ENCODE data around the gene HPS3.

Gene HPS3

DNA sequence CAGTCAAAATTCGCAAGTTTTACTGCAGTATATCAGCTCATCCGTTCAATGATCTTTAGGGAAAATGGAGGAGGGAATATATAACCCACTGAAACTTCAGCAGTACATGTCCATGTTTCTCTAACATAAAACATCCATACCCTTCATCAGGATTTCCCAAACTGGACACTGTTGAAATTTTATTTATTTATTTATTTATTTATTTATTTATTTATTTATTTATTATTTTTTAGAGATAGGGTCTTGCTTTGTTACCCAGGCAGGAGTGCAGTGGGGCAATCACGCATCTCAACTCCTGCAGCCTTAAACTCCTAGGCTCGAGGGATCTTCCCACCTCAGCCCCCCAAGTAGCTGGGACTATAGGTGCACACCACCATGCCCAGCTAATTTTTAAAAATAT lies 28.3 kb upstream of the HPS3 start:
- no peak for DNase-seq (ENCODE audit: low spot score)
- Histone ChIP-seq H3K4me3 (no peak overlapping the region), H3K27ac (no peak overlapping the region)
- TF ChIP-seq, protein P1, sequence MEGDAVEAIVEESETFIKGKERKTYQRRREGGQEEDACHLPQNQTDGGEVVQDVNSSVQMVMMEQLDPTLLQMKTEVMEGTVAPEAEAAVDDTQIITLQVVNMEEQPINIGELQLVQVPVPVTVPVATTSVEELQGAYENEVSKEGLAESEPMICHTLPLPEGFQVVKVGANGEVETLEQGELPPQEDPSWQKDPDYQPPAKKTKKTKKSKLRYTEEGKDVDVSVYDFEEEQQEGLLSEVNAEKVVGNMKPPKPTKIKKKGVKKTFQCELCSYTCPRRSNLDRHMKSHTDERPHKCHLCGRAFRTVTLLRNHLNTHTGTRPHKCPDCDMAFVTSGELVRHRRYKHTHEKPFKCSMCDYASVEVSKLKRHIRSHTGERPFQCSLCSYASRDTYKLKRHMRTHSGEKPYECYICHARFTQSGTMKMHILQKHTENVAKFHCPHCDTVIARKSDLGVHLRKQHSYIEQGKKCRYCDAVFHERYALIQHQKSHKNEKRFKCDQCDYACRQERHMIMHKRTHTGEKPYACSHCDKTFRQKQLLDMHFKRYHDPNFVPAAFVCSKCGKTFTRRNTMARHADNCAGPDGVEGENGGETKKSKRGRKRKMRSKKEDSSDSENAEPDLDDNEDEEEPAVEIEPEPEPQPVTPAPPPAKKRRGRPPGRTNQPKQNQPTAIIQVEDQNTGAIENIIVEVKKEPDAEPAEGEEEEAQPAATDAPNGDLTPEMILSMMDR (IDR thresholded peaks at IDR 0.05) = no peak

DNA sequence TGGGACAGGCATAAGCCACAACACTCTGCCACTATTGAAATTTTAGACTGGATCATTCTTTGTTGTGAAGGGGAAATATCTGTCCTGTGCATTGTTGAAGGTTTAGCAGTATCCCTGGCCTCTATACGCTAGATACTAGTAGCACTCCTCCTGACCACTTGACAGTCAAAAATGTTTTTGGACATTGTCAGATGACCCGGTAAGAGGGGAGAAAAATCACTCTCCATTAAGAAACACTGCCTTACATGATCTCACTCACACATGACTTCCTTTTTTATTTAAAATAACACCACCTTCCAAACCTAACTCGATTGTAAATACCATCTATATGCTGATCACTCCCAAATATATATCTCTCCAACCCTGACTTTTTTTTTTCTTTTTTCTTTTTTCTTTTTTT lies 27.8 kb upstream of the HPS3 start:
- Histone ChIP-seq H3K27ac (no peak overlapping the region), H3K4me3 (no peak overlapping the region)
- no peak for DNase-seq (ENCODE audit: low spot score)
- TF ChIP-seq, protein P1 (IDR thresholded peaks at IDR 0.05) = no peak

DNA sequence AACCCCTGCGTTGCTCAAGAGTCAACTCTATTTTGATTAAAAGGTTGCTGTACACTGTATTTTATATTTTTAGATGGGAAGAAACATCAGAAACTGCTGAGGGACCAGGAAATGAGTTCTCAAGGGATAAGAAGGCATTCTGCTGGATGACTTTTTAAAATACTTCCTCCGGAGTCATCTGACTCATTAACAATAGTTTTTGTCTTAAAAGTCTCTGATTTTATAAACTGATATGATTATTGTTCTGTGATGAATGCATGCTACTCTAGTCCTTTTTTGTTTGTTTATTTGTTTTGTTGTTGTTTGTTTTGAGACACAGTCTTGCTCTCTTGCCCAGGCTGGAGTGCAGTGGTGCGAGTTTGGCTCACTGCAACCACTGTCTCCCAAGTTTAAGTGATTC lies 25.0 kb upstream of the HPS3 start:
- Histone ChIP-seq H3K27ac (no peak overlapping the region), H3K4me3 (no peak overlapping the region)
- TF ChIP-seq, protein P1 (IDR thresholded peaks at IDR 0.05) = no peak
- DNase-seq (ENCODE audit: low spot score) = no peak

DNA sequence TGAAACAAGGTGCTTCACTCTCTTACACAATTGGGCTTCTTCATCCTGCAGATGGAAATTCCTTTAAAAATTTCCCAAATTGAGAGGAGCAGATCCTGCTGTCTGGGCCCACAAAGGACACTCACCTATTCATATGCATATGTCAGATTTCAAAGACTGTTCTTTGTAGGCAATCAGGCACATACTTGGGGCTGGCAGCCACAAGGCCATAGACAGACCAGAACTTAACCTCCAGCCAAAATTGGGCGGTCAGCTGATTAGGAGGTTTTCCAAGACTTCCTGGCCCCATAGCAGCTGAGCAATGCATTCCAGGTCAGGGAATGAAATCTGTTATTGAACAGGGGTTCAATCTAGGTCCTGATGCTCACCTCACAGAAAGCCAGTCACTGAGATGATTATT lies 15.0 kb upstream of the HPS3 start:
- Histone ChIP-seq H3K27ac (peak overlapping the region; percentile 64 to 68), H3K4me3 (no peak overlapping the region)
- DNase-seq (ENCODE audit: low spot score) = no peak
- TF ChIP-seq, protein P1 (IDR thresholded peaks at IDR 0.05) = no peak

DNA sequence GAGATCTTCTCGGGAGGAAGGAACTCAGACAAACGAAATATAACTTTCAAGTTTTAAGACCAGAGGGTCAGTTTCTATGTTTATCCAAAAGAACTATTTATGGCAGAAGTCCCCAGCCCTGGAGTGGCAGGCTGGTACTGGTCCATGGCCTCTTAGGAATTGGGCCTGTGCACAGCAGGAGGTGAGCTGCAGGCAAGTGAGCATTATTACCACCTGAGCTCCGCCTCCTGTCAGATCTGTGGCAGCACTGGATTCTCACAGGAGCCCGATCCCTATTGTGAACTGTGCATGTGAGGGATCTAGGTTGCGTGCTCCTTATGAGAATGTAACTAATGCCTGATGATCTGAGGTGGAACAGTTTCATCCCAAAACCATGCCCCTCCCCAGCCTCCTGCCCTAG lies 14.3 kb upstream of the HPS3 start:
- Histone ChIP-seq H3K4me3 (no peak overlapping the region), H3K27ac (peak overlapping the region; percentile 64 to 68)
- no peak for DNase-seq (ENCODE audit: low spot score)
- TF ChIP-seq, protein P1 (IDR thresholded peaks at IDR 0.05) = no peak

DNA sequence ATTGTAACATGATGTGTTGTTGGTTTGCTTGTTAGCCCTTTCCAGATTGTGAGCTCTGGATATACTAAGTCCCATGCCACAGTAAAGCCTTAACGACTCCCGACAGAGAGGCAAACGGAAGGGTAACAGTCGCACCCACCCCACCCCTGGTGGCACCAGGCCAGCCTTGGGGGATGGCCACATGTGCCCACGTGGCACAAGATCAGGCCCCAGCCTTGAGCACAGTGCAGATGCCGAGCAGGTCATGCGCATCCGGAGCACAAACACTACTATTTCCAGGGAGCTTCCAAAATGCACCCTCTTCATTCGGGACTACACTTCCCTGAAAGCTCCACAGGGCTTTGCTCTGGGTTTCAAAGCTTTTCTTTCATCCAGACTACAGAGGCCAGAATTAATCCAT lies 10.7 kb upstream of the HPS3 start:
- TF ChIP-seq, protein P1 (IDR thresholded peaks at IDR 0.05) = no peak
- no peak overlapping the region for H3K27ac ChIP-seq

DNA sequence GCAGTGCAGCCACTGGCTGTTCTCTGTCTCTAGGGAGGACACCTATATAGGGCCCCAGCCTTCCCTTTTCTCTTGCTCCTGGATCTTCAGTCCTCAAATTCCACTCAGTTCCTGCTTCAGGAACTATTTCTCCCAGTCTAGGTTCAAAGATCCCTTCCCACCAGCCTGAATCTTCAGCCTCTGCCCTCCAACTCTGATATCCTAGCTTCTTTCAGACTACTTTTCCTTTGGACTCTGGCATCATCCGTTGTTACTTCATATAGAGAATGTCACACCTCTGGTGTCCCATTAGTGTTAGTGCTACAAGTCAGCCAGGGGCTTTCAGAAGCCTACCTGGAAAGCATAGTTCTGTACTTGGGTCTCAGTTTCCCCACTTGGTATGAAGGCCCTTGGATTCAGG lies 10.0 kb upstream of the HPS3 start:
- Histone ChIP-seq H3K27ac (no peak overlapping the region), H3K4me3 (no peak overlapping the region)
- TF ChIP-seq, protein P1 (IDR thresholded peaks at IDR 0.05) = no peak
- no peak for DNase-seq (ENCODE audit: low spot score)

More for the DNA sequence above, 10.7 kb upstream of the HPS3 start:
- no peak overlapping the region for H3K4me3 ChIP-seq
- no peak for DNase-seq (ENCODE audit: low spot score)

Data from coronary artery (tissue), 2 donors.